Gastroesophageal sphincter (tissue), 4 donors: ENCODE results near the gene SDC4. TPM values are rescaled to one million over a fixed set of nuclear protein-coding genes. Genes with fewer than 3 reads are reported as not detected.

ENCODE experiments used
- ATAC-seq: fragments of 150-250 bp; one replicate; pipeline ENCODE4 v1.9.1; 2016; ENCODE audit warnings: mild to moderate bottlenecking, moderate library complexity
- H3K27ac ChIP-seq, 4 donors: fragments of 200-600 bp; sonication (generic) in 3 of 4; 1 replicate in 3 of 4; 2 replicates in 1 of 4; pipeline ENCODE4 v1.5.1; 2016 to 2019
- H3K27me3 ChIP-seq: fragments of 200-600 bp; sonication (generic); one replicate; pipeline ENCODE4 v1.5.1; 2019
- H3K36me3 ChIP-seq, 2 donors: fragments of 200-600 bp; sonication (generic); one replicate each; pipeline ENCODE4 v1.5.1; 2019; ENCODE audit warnings: control low read depth in 1 of 2
- H3K4me1 ChIP-seq, 3 donors: fragments of 200-600 bp; sonication (generic); 1 replicate in 2 of 3; 2 replicates in 1 of 3; pipeline ENCODE4 v1.5.1; 2016 to 2019; ENCODE audit warnings: control low read depth in 2 of 3
- H3K4me3 ChIP-seq, 2 donors: fragments of 200-600 bp; sonication (generic); one replicate each; pipeline ENCODE4 v1.5.1; 2019; ENCODE audit warnings: mild to moderate bottlenecking in 1 of 2, moderate library complexity in 1 of 2
- H3K9me3 ChIP-seq, 3 donors: fragments of 200-600 bp; sonication (generic); one replicate each; pipeline ENCODE4 v1.5.1; 2017 to 2019; ENCODE audit warnings: control low read depth in 2 of 3
- EP300 ChIP-seq: sonication (generic); formaldehyde crosslinking; IDR thresholded peaks from one replicate; pipeline ENCODE4 v1.6.1; 2017; ENCODE audit warnings: antibody characterized with exemption, mild to moderate bottlenecking
- POLR2A ChIP-seq, 2 donors: fragments of 450-650 bp; IDR thresholded peaks; one replicate each; pipeline ENCODE4 v1.6.1; 2017; ENCODE audit warnings: antibody characterized with exemption in 2 of 2, mild to moderate bottlenecking in 2 of 2, moderate library complexity in 1 of 2
- POLR2AphosphoS5 ChIP-seq: sonication (generic); formaldehyde crosslinking; IDR thresholded peaks from one replicate; pipeline ENCODE4 v1.6.1; 2017; ENCODE audit warnings: antibody characterized with exemption
- WGBS, 2 donors: methylation state at CpG; one replicate each; pipeline ENCODE4 v1.1.5; 2018; ENCODE audit warnings: low coverage in 1 of 2; 5-methylcytosine and 5-hydroxymethylcytosine counted together
- total RNA-seq, 4 donors: library from RNA; depleted of rRNA; stranded (reverse); fragments of >200 nt; gene quantifications; one replicate each; pipeline ENCODE4 v1.1.0, GENCODE V29; 2016
- TF ChIP-seq, protein P1 (sequence below), 4 experiments: fragments of 200-600 bp in 2 of 4; fragments of 450-650 bp in 2 of 4; sonication (generic) in 1 of 4; IDR thresholded peaks; one replicate each; pipeline ENCODE4 v1.5.1; 2017 to 2019; ENCODE audit warnings: antibody characterized with exemption in 4 of 4, mild to moderate bottlenecking in 2 of 4, moderate library complexity in 2 of 4

Gene SDC4
- total RNA-seq, 4 donors from 2014 or later, result 75.1 to 182 (median 84.2) TPM

GRCh38 chr20:45345104-45345936 is 2.9 kb downstream of the SDC4 start:
- 41 to 63% methylated on average over 1 to 6 of the region's 9 CpGs for WGBS, 2 donors
- no peak for ATAC-seq
- H3K27ac ChIP-seq, result peak overlapping the region; percentile 85 to 96 (median 95)

DNA sequence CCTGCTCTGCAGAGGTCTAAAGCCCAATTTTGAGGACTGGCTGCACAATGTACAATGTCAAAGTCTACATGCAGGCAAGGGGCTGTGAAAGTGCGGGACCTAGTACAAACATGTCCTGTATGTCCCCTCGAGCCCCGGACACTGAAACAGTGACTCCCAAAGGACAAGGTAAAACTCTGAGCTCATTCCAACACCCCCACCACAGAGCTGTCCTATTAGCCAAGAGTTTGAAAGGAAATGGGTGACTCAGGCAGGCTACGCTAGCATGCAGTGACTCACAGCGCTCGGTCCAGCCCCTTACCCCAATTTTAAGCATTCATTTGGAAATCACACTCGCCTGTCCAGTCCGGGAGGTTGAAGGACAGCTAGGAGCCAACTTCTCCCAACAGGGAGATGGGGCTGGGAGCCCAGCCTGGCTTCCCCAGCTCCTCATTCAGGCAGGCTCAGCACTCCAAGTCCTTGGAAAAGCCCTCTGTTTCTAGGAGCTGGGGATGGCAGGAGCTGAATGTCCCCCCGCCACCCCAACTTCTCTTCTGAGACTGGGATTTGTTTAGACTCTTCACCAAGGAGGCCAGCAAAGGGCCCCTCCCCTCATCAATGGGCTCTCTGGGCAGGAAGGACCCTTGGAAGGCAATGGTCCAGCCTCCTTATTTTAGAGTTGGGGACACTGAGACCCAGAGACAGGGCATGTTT is 3.9 kb downstream of the SDC4 start:
- H3K27ac ChIP-seq, result peak overlapping the region; percentile 85 to 96 (median 95)
- TF ChIP-seq, protein P1, sequence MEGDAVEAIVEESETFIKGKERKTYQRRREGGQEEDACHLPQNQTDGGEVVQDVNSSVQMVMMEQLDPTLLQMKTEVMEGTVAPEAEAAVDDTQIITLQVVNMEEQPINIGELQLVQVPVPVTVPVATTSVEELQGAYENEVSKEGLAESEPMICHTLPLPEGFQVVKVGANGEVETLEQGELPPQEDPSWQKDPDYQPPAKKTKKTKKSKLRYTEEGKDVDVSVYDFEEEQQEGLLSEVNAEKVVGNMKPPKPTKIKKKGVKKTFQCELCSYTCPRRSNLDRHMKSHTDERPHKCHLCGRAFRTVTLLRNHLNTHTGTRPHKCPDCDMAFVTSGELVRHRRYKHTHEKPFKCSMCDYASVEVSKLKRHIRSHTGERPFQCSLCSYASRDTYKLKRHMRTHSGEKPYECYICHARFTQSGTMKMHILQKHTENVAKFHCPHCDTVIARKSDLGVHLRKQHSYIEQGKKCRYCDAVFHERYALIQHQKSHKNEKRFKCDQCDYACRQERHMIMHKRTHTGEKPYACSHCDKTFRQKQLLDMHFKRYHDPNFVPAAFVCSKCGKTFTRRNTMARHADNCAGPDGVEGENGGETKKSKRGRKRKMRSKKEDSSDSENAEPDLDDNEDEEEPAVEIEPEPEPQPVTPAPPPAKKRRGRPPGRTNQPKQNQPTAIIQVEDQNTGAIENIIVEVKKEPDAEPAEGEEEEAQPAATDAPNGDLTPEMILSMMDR (IDR thresholded peaks at IDR 0.05), result peak in 1 of 4 experiments; percentile 2
- TF ChIP-seq POLR2AphosphoS5, result peak; percentile 87
- TF ChIP-seq POLR2A (IDR thresholded peaks at IDR 0.05), result peak in 1 of 2 donors; percentile 31
- no peak for TF ChIP-seq EP300
- ATAC-seq, result peak; percentile 80
- no peaks in the 10 kb centered on the region for H3K9me3 ChIP-seq
- peak overlapping the region in 1 of 2 donors; percentile 80 for H3K4me3 ChIP-seq
- H3K4me1 ChIP-seq, result peaks cover 5 to 92% (median 65%) of the 10 kb centered on the region in 3 donors
- WGBS, 2 donors, result 0% methylated on average over 1 to 4 of the region's 9 CpGs
- no peaks in the 10 kb centered on the region for H3K27me3 ChIP-seq
- no peaks in the 10 kb centered on the region for H3K36me3 ChIP-seq

More at GRCh38 chr20:45345104-45345936, 2.9 kb downstream of the SDC4 start:
- peaks cover 5 to 82% (median 57%) of the 10 kb centered on the region in 3 donors for H3K4me1 ChIP-seq
- TF ChIP-seq, protein P1 (IDR thresholded peaks at IDR 0.05), result no peak
- TF ChIP-seq POLR2AphosphoS5 (peak; percentile 36), POLR2A (IDR thresholded peaks at IDR 0.05) (peak in 1 of 2 donors; percentile 7)
- no peaks in the 10 kb centered on the region for H3K27me3 ChIP-seq
- no peaks in the 10 kb centered on the region for H3K36me3 ChIP-seq
- no peaks in the 10 kb centered on the region for H3K9me3 ChIP-seq
- H3K4me3 ChIP-seq, result peak overlapping the region; percentile 13 to 80

DNA sequence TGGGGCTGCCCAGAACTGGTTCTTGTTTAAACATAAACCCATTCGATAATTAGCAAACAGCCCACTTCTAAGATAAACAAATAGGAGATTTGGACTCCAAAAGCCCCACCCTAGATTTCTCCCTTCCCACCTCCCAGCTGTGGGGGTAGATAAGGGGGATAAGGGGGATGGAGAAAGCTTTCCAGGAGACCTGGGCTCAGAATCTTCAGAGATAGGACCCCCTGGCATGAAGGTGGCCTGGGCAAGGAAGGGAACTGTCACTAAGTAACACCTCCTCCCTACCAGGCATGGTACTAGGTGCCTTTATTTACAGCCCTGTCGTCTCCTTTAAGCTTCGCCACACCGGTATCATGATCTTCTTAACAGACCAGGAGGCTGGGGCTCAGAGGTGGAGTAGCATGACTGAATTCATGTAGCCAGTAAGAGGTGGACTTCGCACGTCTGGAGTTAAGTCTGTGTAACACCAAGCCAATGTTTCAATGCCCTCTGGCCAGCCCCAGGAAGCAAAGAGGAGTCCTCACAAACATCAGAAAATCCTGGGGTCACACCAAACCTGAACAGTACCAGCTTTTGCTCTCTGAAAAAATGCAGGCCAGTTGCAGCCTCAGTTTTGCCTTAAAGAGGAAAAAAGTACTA is 4.6 kb downstream of the SDC4 start:
- no peaks in the 10 kb centered on the region for H3K27me3 ChIP-seq
- H3K36me3 ChIP-seq, result no peaks in the 10 kb centered on the region
- no peak for ATAC-seq
- peaks cover 9 to 92% (median 71%) of the 10 kb centered on the region in 3 donors for H3K4me1 ChIP-seq
- WGBS, 2 donors, result 20 to 60% methylated on average over 1 to 4 of the region's 6 CpGs
- TF ChIP-seq POLR2AphosphoS5 (no peak), POLR2A (IDR thresholded peaks at IDR 0.05) (no peak), EP300 (no peak)
- TF ChIP-seq, protein P1 (IDR thresholded peaks at IDR 0.05), result no peak
- peak overlapping the region in 1 of 2 donors; percentile 80 for H3K4me3 ChIP-seq
- H3K9me3 ChIP-seq, result no peaks in the 10 kb centered on the region
- peak overlapping the region; percentile 85 to 96 (median 95) for H3K27ac ChIP-seq

GRCh38 chr20:45342855-45343531 is 5.2 kb downstream of the SDC4 start:
- ATAC-seq, result no peak
- H3K27ac ChIP-seq, result peak overlapping the region; percentile 85 to 96 (median 95)
- peak overlapping the region in 1 of 2 donors; percentile 80 for H3K4me3 ChIP-seq
- no peaks in the 10 kb centered on the region for H3K9me3 ChIP-seq
- H3K4me1 ChIP-seq, result peaks cover 15 to 95% (median 76%) of the 10 kb centered on the region in 3 donors
- no peaks in the 10 kb centered on the region for H3K27me3 ChIP-seq
- TF ChIP-seq EP300, result no peak
- no peak for TF ChIP-seq POLR2A (IDR thresholded peaks at IDR 0.05)
- TF ChIP-seq, protein P1 (IDR thresholded peaks at IDR 0.05), result no peak
- TF ChIP-seq POLR2AphosphoS5, result no peak
- no peaks in the 10 kb centered on the region for H3K36me3 ChIP-seq
- 28 to 60% methylated on average over 2 of the region's 6 CpGs for WGBS, 2 donors
